ENCODE results near the gene LETM1.

LETM1 gene

GRCh38 chr4:1819284-1819683, 36.7 kb downstream of the LETM1 start:
- no peak overlapping the region for H2BK12ac ChIP-seq (ENCODE audit: low read length)
- H3K23ac ChIP-seq (ENCODE audit: low read depth, low read length, poor library complexity) = no peak overlapping the region
- no peak overlapping the region for H3K4ac ChIP-seq (ENCODE audit: low read length)
- WGBS, 2 donors (ENCODE audit: extremely low coverage in 2 of 2, insufficient read length in 2 of 2, insufficient replicate concordance in 1 of 2) = no CpG with 5 or more reads among the region's 10 CpGs
- no peak overlapping the region for H4K8ac ChIP-seq (ENCODE audit: low read depth, low read length)
- no peak overlapping the region for H4K91ac ChIP-seq (ENCODE audit: low read depth, low read length, poor library complexity)
- no peak overlapping the region for H3K9ac ChIP-seq (ENCODE audit: low read depth, low read length, poor library complexity)
- H3K18ac ChIP-seq (ENCODE audit: low read length) = no peak overlapping the region
- H3K4me3 ChIP-seq (ENCODE audit: low read length in 2 of 2) = no peak overlapping the region
- no peak overlapping the region for H2AFZ ChIP-seq (ENCODE audit: low read length)
- no peak overlapping the region for H2BK15ac ChIP-seq (ENCODE audit: low read length)
- H2BK5ac ChIP-seq (ENCODE audit: low read length) = no peak overlapping the region
- H3K9me3 ChIP-seq (replicated peaks in 1 of 2; ENCODE audit: control insufficient read depth in 2 of 2, insufficient read depth in 1 of 2, low read depth in 1 of 2, low read length in 2 of 2) = no peaks in the 10 kb centered on the region
- H3K14ac ChIP-seq (ENCODE audit: low read length) = no peak overlapping the region
- H3K27ac ChIP-seq (replicated peaks; ENCODE audit: low read length) = no peak overlapping the region
- no peak overlapping the region for H3K4me2 ChIP-seq (ENCODE audit: insufficient read depth, low read length, poor library complexity, severe bottlenecking)
- no peaks in the 10 kb centered on the region for H3K27me3 ChIP-seq (ENCODE audit: control insufficient read depth in 3 of 3, insufficient read depth in 3 of 3, low read depth in 1 of 3, low read length in 3 of 3)
- H3K79me1 ChIP-seq (ENCODE audit: low read depth, low read length) = peaks cover 4% of the 10 kb centered on the region
- no peak overlapping the region for H2BK120ac ChIP-seq (ENCODE audit: low read depth, low read length)
- H3K4me1 ChIP-seq (ENCODE audit: control insufficient read depth in 2 of 2, insufficient read depth in 1 of 2, low read depth in 1 of 2, low read length in 2 of 2) = no peaks in the 10 kb centered on the region
- DNase-seq (ENCODE audit: low spot score) = no peak
- H2AK5ac ChIP-seq (ENCODE audit: low read depth, low read length) = no peak overlapping the region
- H3K36me3 ChIP-seq (replicated peaks in 1 of 2; ENCODE audit: control insufficient read depth in 2 of 2, insufficient read depth in 2 of 2, low read length in 2 of 2) = peaks cover 43 to 94% of the 10 kb centered on the region in 2 donors

- no peak overlapping the region for H2BK120ac ChIP-seq (ENCODE audit: low read depth, low read length)
- H3K27me3 ChIP-seq (ENCODE audit: control insufficient read depth in 3 of 3, insufficient read depth in 3 of 3, low read depth in 1 of 3, low read length in 3 of 3) = no peaks in the 10 kb centered on the region
- H2BK15ac ChIP-seq (ENCODE audit: low read length) = no peak overlapping the region
- no peak overlapping the region for H2AFZ ChIP-seq (ENCODE audit: low read length)
- no peak overlapping the region for H3K9ac ChIP-seq (ENCODE audit: low read depth, low read length, poor library complexity)
- no peak overlapping the region for H3K4me2 ChIP-seq (ENCODE audit: insufficient read depth, low read length, poor library complexity, severe bottlenecking)
- peaks cover 1% of the 10 kb centered on the region for H3K79me1 ChIP-seq (ENCODE audit: low read depth, low read length)
- no peaks in the 10 kb centered on the region for H3K9me3 ChIP-seq (replicated peaks in 1 of 2; ENCODE audit: control insufficient read depth in 2 of 2, insufficient read depth in 1 of 2, low read depth in 1 of 2, low read length in 2 of 2)
- H4K91ac ChIP-seq (ENCODE audit: low read depth, low read length, poor library complexity) = no peak overlapping the region
- no peak for DNase-seq (ENCODE audit: low spot score)
- no peak overlapping the region for H2BK5ac ChIP-seq (ENCODE audit: low read length)
- H3K4ac ChIP-seq (ENCODE audit: low read length) = no peak overlapping the region
- H3K4me1 ChIP-seq (ENCODE audit: control insufficient read depth in 2 of 2, insufficient read depth in 1 of 2, low read depth in 1 of 2, low read length in 2 of 2) = no peaks in the 10 kb centered on the region
- H3K23ac ChIP-seq (ENCODE audit: low read depth, low read length, poor library complexity) = peak overlapping the region; percentile 89
- no CpG with 5 or more reads among the region's 25 CpGs for WGBS, 2 donors (ENCODE audit: extremely low coverage in 2 of 2, insufficient read length in 2 of 2, insufficient replicate concordance in 1 of 2)
- no peak overlapping the region for H3K14ac ChIP-seq (ENCODE audit: low read length)
- no peak overlapping the region for H2BK12ac ChIP-seq (ENCODE audit: low read length)
- H3K18ac ChIP-seq (ENCODE audit: low read length) = no peak overlapping the region
- no peak overlapping the region for H2AK5ac ChIP-seq (ENCODE audit: low read depth, low read length)
- H3K36me3 ChIP-seq (replicated peaks in 1 of 2; ENCODE audit: control insufficient read depth in 2 of 2, insufficient read depth in 2 of 2, low read length in 2 of 2) = peaks cover 36 to 85% of the 10 kb centered on the region in 2 donors
- no peak overlapping the region for H3K4me3 ChIP-seq (ENCODE audit: low read length in 2 of 2)
- H4K8ac ChIP-seq (ENCODE audit: low read depth, low read length) = no peak overlapping the region
- H3K27ac ChIP-seq (replicated peaks; ENCODE audit: low read length) = no peak overlapping the region
Measured at GRCh38 chr4:1815997-1816860, 39.7 kb downstream of the LETM1 start.

- DNase-seq (ENCODE audit: low spot score) = no peak
- Histone ChIP-seq H2BK15ac (ENCODE audit: low read length) (no peak overlapping the region), H4K91ac (ENCODE audit: low read depth, low read length, poor library complexity) (no peak overlapping the region), H2AFZ (ENCODE audit: low read length) (no peak overlapping the region), H2BK5ac (ENCODE audit: low read length) (no peak overlapping the region), H3K4ac (ENCODE audit: low read length) (no peak overlapping the region), H2BK120ac (ENCODE audit: low read depth, low read length) (no peak overlapping the region), H3K14ac (ENCODE audit: low read length) (peak overlapping the region; percentile 56), H3K4me3 (ENCODE audit: low read length in 2 of 2) (peak overlapping the region in 1 of 2 donors; percentile 8), H3K79me1 (ENCODE audit: low read depth, low read length) (peaks cover 1% of the 10 kb centered on the region), H2AK5ac (ENCODE audit: low read depth, low read length) (no peak overlapping the region), H3K18ac (ENCODE audit: low read length) (no peak overlapping the region), H4K8ac (ENCODE audit: low read depth, low read length) (no peak overlapping the region), H3K36me3 (replicated peaks in 1 of 2; ENCODE audit: control insufficient read depth in 2 of 2, insufficient read depth in 2 of 2, low read length in 2 of 2) (peaks cover 35 to 81% of the 10 kb centered on the region in 2 donors), H3K4me2 (ENCODE audit: insufficient read depth, low read length, poor library complexity, severe bottlenecking) (no peak overlapping the region), H3K9ac (ENCODE audit: low read depth, low read length, poor library complexity) (peak overlapping the region; percentile 44), H2BK12ac (ENCODE audit: low read length) (no peak overlapping the region), H3K4me1 (ENCODE audit: control insufficient read depth in 2 of 2, insufficient read depth in 1 of 2, low read depth in 1 of 2, low read length in 2 of 2) (no peaks in the 10 kb centered on the region), H3K23ac (ENCODE audit: low read depth, low read length, poor library complexity) (peak overlapping the region; percentile 89), H3K27me3 (ENCODE audit: control insufficient read depth in 3 of 3, insufficient read depth in 3 of 3, low read depth in 1 of 3, low read length in 3 of 3) (no peaks in the 10 kb centered on the region), H3K27ac (replicated peaks; ENCODE audit: low read length) (no peak overlapping the region), H3K9me3 (replicated peaks in 1 of 2; ENCODE audit: control insufficient read depth in 2 of 2, insufficient read depth in 1 of 2, low read depth in 1 of 2, low read length in 2 of 2) (no peaks in the 10 kb centered on the region)
- no CpG with 5 or more reads among the region's 34 CpGs for WGBS, 2 donors (ENCODE audit: extremely low coverage in 2 of 2, insufficient read length in 2 of 2, insufficient replicate concordance in 1 of 2)
Measured at GRCh38 chr4:1815096-1815996, 40.6 kb downstream of the LETM1 start.

GRCh38 chr4:1814453-1814852, 41.5 kb downstream of the LETM1 start:
- Histone ChIP-seq H3K36me3 (replicated peaks in 1 of 2; ENCODE audit: control insufficient read depth in 2 of 2, insufficient read depth in 2 of 2, low read length in 2 of 2) (peaks cover 34 to 72% of the 10 kb centered on the region in 2 donors), H4K8ac (ENCODE audit: low read depth, low read length) (no peak overlapping the region), H3K79me1 (ENCODE audit: low read depth, low read length) (peaks cover 1% of the 10 kb centered on the region), H3K27me3 (ENCODE audit: control insufficient read depth in 3 of 3, insufficient read depth in 3 of 3, low read depth in 1 of 3, low read length in 3 of 3) (no peaks in the 10 kb centered on the region), H2AK5ac (ENCODE audit: low read depth, low read length) (no peak overlapping the region), H3K4me1 (ENCODE audit: control insufficient read depth in 2 of 2, insufficient read depth in 1 of 2, low read depth in 1 of 2, low read length in 2 of 2) (no peaks in the 10 kb centered on the region), H2BK5ac (ENCODE audit: low read length) (no peak overlapping the region), H2BK120ac (ENCODE audit: low read depth, low read length) (no peak overlapping the region), H2BK12ac (ENCODE audit: low read length) (peak overlapping the region; percentile 6), H3K9ac (ENCODE audit: low read depth, low read length, poor library complexity) (no peak overlapping the region), H3K4me2 (ENCODE audit: insufficient read depth, low read length, poor library complexity, severe bottlenecking) (no peak overlapping the region), H3K14ac (ENCODE audit: low read length) (no peak overlapping the region), H3K4ac (ENCODE audit: low read length) (no peak overlapping the region), H3K27ac (replicated peaks; ENCODE audit: low read length) (no peak overlapping the region), H2AFZ (ENCODE audit: low read length) (no peak overlapping the region), H3K18ac (ENCODE audit: low read length) (no peak overlapping the region), H3K23ac (ENCODE audit: low read depth, low read length, poor library complexity) (peak overlapping the region; percentile 73), H4K91ac (ENCODE audit: low read depth, low read length, poor library complexity) (peak overlapping the region; percentile 72), H3K9me3 (replicated peaks in 1 of 2; ENCODE audit: control insufficient read depth in 2 of 2, insufficient read depth in 1 of 2, low read depth in 1 of 2, low read length in 2 of 2) (no peaks in the 10 kb centered on the region), H3K4me3 (ENCODE audit: low read length in 2 of 2) (no peak overlapping the region), H2BK15ac (ENCODE audit: low read length) (no peak overlapping the region)
- no CpG with 5 or more reads among the region's 8 CpGs for WGBS, 2 donors (ENCODE audit: extremely low coverage in 2 of 2, insufficient read length in 2 of 2, insufficient replicate concordance in 1 of 2)
- no peak for DNase-seq (ENCODE audit: low spot score)

All from neuronal stem cell (in vitro differentiated cells).